Right lobe of liver (tissue), 6 donors: ENCODE data around the gene RNPEP. TPM values are rescaled to one million over a fixed set of nuclear protein-coding genes. Genes with fewer than 3 reads are reported as not detected.

Experiments used
- ATAC-seq, 4 donors: fragments of 200-7000 bp; cut with Tn5 transposase; one replicate each; pipeline ENCODE4 v1.9.1; 2020; ENCODE audit warnings: mild to moderate bottlenecking in 4 of 4, moderate library complexity in 4 of 4
- DNase-seq, 3 donors: peaks; one replicate each; pipeline ENCODE4 v3.0.0-alpha.2; 2020
- H3K27ac ChIP-seq, 3 donors: fragments of 200-600 bp; one replicate each; pipeline ENCODE4 v1.8.0; 2022
- H3K27me3 ChIP-seq, 2 donors: fragments of 200-600 bp; one replicate each; pipeline ENCODE4 v1.8.0; 2022
- H3K36me3 ChIP-seq, 4 donors: fragments of 200-600 bp; sonication (generic) in 1 of 4; one replicate each; pipeline versions ENCODE4 v1.5.1 to v1.8.0; 2017 to 2022; ENCODE audit warnings: control low read depth in 1 of 4
- H3K4me1 ChIP-seq, 4 donors: fragments of 200-600 bp; sonication (generic) in 1 of 4; one replicate each; pipeline versions ENCODE4 v1.5.1 to v1.8.0; 2017 to 2022; ENCODE audit warnings: control low read depth in 1 of 4
- H3K4me3 ChIP-seq, 3 donors: fragments of 200-600 bp; one replicate each; pipeline ENCODE4 v1.8.0; 2022
- H3K9me3 ChIP-seq, 4 donors: fragments of 200-600 bp; sonication (generic) in 1 of 4; one replicate each; pipeline versions ENCODE4 v1.5.1 to v1.8.0; 2017 to 2022; ENCODE audit warnings: control low read depth in 1 of 4
- POLR2A ChIP-seq: fragments of 450-650 bp; IDR thresholded peaks from one replicate; pipeline ENCODE4 v1.6.1; 2017; ENCODE audit warnings: antibody characterized with exemption, mild to moderate bottlenecking
- WGBS: methylation state at CpG from one replicate; pipeline ENCODE4 v1.1.6; 2018; ENCODE audit warnings: low coverage, low lambda C conversion rate; ENCODE audit not compliant: insufficient coverage; ENCODE audit errors: missing lambda C conversion rate; 5-methylcytosine and 5-hydroxymethylcytosine counted together
- intact Hi-C, 2 donors: fragments of 100-400 bp; cut with DNase I; formaldehyde crosslinking; loops; one replicate each; pipeline versions ENCODE4 v1.11.2 to v1.14.1; 2022
- long read RNA-seq: library from polyadenylated mRNA; unstranded; transcript quantifications from one replicate; pipeline ENCODE4 v2.0.0, GENCODE V29; 2019
- total RNA-seq, 6 experiments: library from RNA; depleted of rRNA in 2 of 6; stranded (reverse); fragments of >200 nt in 2 of 6; fragmentation: NEBNext Ultra II Directional in 3 of 6; extraction: Animal tissue kit (Norgen Biotek cat#: 25700) in 3 of 6; gene quantifications; one replicate each; pipeline versions ENCODE4 v1.1.0 to v1.2.4, GENCODE V29; 2016 to 2023
- TF ChIP-seq, protein P1 (sequence below), 4 donors: fragments of 200-600 bp in 3 of 4; fragments of 450-650 bp in 1 of 4; IDR thresholded peaks; one replicate each; pipeline versions ENCODE4 v1.5.1 to v1.8.0; 2016 to 2022; ENCODE audit warnings: antibody characterized with exemption in 4 of 4, mild to moderate bottlenecking in 2 of 4
- donor health status: DM: no; HTN: yes; CAD: no.
- donor health status: DM: no; HTN: no; CAD: no.
- donor health status: DM: no; HTN: no; CAD: no.
- donor health status: DM: no; HTN: yes; CAD: no.
- donor health status: DM: no; HTN: yes; CAD: no.

RNPEP gene, protein sequence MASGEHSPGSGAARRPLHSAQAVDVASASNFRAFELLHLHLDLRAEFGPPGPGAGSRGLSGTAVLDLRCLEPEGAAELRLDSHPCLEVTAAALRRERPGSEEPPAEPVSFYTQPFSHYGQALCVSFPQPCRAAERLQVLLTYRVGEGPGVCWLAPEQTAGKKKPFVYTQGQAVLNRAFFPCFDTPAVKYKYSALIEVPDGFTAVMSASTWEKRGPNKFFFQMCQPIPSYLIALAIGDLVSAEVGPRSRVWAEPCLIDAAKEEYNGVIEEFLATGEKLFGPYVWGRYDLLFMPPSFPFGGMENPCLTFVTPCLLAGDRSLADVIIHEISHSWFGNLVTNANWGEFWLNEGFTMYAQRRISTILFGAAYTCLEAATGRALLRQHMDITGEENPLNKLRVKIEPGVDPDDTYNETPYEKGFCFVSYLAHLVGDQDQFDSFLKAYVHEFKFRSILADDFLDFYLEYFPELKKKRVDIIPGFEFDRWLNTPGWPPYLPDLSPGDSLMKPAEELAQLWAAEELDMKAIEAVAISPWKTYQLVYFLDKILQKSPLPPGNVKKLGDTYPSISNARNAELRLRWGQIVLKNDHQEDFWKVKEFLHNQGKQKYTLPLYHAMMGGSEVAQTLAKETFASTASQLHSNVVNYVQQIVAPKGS
- total RNA-seq, result 10 to 100 TPM; 28.9 to 51.5 (median 41.3) TPM
- long read RNA-seq, partial matches to known transcripts, result 3 of 3 reads
- long read RNA-seq, other reads (novel, unspliced or antisense), result 0 of 3 reads

DNA sequence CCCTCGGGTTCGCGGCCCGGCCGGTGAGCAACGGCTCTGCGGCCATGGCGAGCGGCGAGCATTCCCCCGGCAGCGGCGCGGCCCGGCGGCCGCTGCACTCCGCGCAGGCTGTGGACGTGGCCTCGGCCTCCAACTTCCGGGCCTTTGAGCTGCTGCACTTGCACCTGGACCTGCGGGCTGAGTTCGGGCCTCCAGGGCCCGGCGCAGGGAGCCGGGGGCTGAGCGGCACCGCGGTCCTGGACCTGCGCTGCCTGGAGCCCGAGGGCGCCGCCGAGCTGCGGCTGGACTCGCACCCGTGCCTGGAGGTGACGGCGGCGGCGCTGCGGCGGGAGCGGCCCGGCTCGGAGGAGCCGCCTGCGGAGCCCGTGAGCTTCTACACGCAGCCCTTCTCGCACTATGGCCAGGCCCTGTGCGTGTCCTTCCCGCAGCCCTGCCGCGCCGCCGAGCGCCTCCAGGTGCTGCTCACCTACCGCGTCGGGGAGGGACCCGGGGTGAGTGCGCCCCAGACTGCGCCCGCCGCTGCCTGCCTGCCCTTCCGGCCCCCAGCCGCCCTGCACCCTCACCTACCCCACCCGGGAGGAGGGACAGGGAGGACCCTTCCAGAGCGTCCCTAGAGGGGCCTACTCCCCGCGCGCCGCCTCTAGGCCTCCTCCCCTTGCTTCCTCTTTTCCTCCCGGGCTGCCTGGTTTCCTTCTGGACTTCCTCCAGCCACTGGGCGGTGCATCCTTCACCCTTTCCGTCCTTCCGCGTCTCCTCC, at the start of gene RNPEP:
Gene RNPEP, plus strand, starts transcription at position 26 of the 757 bp plus-strand sequence. Its CDS starts 19 bp downstream, at position 45.
- peak; percentile 88 for TF ChIP-seq POLR2A
- TF ChIP-seq, protein P1, sequence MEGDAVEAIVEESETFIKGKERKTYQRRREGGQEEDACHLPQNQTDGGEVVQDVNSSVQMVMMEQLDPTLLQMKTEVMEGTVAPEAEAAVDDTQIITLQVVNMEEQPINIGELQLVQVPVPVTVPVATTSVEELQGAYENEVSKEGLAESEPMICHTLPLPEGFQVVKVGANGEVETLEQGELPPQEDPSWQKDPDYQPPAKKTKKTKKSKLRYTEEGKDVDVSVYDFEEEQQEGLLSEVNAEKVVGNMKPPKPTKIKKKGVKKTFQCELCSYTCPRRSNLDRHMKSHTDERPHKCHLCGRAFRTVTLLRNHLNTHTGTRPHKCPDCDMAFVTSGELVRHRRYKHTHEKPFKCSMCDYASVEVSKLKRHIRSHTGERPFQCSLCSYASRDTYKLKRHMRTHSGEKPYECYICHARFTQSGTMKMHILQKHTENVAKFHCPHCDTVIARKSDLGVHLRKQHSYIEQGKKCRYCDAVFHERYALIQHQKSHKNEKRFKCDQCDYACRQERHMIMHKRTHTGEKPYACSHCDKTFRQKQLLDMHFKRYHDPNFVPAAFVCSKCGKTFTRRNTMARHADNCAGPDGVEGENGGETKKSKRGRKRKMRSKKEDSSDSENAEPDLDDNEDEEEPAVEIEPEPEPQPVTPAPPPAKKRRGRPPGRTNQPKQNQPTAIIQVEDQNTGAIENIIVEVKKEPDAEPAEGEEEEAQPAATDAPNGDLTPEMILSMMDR (IDR thresholded peaks at IDR 0.05), result peak in 1 of 4 donors; percentile 12
- Histone ChIP-seq H3K27ac (peak within 1 kb of the TSS; percentile 90 to 96 (median 92)), H3K4me1 (peaks cover 0 to 15% (median 0%) of the 10 kb centered on the region in 4 donors), H3K36me3 (no peaks in the 10 kb centered on the region), H3K9me3 (no peaks in the 10 kb centered on the region), H3K4me3 (peak within 1 kb of the TSS; percentile 87 to 99 (median 95)), H3K27me3 (no peaks in the 10 kb centered on the region)
- 0% methylated on average over 9 of the region's 80 CpGs for WGBS
- intact Hi-C loops, result no loop called here
- peak; percentile 86 to 92 (median 90) for ATAC-seq
- DNase-seq, result peak; percentile 70 to 84 (median 75)

DNA sequence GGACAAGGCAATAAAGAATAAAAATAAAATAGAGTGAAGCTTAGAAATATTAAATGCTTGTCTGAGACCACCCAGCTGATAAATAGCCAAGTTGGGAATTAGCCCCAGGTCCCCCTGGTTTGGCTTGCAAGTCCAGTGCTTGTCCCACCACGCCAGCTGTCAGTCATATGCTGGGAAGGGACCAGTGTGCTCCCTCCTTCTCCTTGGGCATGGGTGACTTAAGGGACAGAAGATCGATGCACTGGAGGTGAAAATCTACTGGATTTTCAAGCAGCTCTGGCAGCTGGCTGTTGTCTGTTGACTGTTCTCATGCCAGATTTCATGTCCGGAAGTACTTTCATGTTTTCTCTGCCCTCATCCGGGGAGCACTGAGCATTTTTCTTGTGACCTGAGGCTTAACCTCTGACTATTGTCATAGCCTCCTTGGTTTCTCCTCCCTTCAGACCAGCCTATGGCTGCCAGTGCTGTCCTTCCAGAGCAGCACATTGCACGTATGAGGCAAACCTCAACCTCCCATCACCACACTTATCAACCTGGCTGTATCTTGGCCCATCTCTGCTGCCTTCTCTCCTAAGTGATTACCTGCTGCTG, 48.5 kb upstream of the RNPEP start:
- TF ChIP-seq POLR2A, result no peak
- TF ChIP-seq, protein P1 (IDR thresholded peaks at IDR 0.05), result no peak
- ATAC-seq (no peak), DNase-seq (no peak)
- Histone ChIP-seq H3K9me3 (no peaks in the 10 kb centered on the region), H3K36me3 (no peaks in the 10 kb centered on the region), H3K4me1 (no peaks in the 10 kb centered on the region), H3K4me3 (no peak overlapping the region), H3K27me3 (no peaks in the 10 kb centered on the region), H3K27ac (no peak overlapping the region)
- intact Hi-C loops, result no loop called here
- WGBS, result 39% methylated on average over 4 of the region's 5 CpGs

GRCh38 chr1:201937624-201938213, 44.7 kb upstream of the RNPEP start:
- H3K9me3 ChIP-seq, result no peaks in the 10 kb centered on the region
- ATAC-seq (peak in 1 of 4 donors; percentile 32), DNase-seq (no peak)
- H3K27ac ChIP-seq, result no peak overlapping the region
- H3K36me3 ChIP-seq, result no peaks in the 10 kb centered on the region
- no peak overlapping the region for H3K4me3 ChIP-seq
- intact Hi-C loops, result no loop called here
- TF ChIP-seq, protein P1 (IDR thresholded peaks at IDR 0.05), result no peak
- no peak for TF ChIP-seq POLR2A
- WGBS, result 80% methylated on average over 2 of the region's 5 CpGs
- H3K27me3 ChIP-seq, result no peaks in the 10 kb centered on the region
- H3K4me1 ChIP-seq, result no peaks in the 10 kb centered on the region

DNA sequence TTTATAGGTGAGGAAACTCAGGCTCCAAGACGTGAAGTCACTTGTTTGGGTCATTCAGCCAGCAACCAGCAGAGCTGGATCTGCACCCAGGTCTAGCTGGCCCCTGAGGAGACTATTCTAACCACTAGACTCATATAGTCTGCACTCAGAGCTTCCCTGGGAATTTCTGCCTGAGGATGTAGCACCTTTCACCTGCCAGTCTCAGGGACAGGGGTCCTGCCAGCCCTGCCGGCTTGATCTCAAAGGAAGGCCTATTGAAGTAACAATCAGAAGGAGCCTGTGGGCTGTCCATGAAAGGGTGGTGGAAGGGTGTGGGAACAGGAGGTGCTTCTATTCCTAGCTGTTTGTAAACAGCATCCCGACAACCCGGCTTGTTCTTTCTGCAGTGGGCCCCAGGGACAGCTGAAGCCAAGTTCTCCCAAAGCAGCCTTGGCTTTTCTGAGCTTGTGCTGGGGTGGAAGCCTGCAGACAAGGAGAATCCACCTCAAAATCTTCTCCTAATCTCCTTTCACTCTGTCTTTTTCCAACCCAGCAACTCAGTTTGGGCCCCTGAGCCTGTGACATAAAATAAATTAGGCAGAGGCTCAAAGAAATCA, 43.9 kb upstream of the RNPEP start:
- no peaks in the 10 kb centered on the region for H3K27me3 ChIP-seq
- no peak for ATAC-seq
- H3K4me1 ChIP-seq, result no peaks in the 10 kb centered on the region
- no peak for TF ChIP-seq POLR2A
- TF ChIP-seq, protein P1 (IDR thresholded peaks at IDR 0.05), result no peak
- no peak overlapping the region for H3K4me3 ChIP-seq
- H3K36me3 ChIP-seq, result no peaks in the 10 kb centered on the region
- no peaks in the 10 kb centered on the region for H3K9me3 ChIP-seq
- DNase-seq, result no peak
- intact Hi-C loops, result no loop called here
- 63% methylated on average over 3 of the region's 4 CpGs for WGBS
- H3K27ac ChIP-seq, result no peak overlapping the region
